ENCODE results near the gene SLC17A6. TPM values are rescaled to one million over a fixed set of nuclear protein-coding genes. Genes with fewer than 3 reads are reported as not detected.

The SLC17A6 gene
- total RNA-seq, 1 experiment from 2014 or later = not detected

- intact Hi-C loops (cut with micrococcal nuclease; ENCODE audit: unreplicated experiment) = no loop called here
- POLR2A ChIA-PET (ENCODE audit: unreplicated experiment) = no interaction called here
- Histone ChIP-seq H3K9me3 (ENCODE audit: insufficient read depth, low read depth) (no peaks in the 10 kb centered on the region), H2AFZ (no peak overlapping the region), H3K4me2 (no peak overlapping the region), H3F3A (ENCODE audit: insufficient read depth, low read depth) (no peaks in the 10 kb centered on the region), H3K9me2 (ENCODE audit: insufficient read depth) (no peaks in the 10 kb centered on the region; the same call in 1 of the 2 replicates), H3K27ac (no peak overlapping the region), H3K4me3 (no peak overlapping the region), H3K79me2 (ENCODE audit: low read depth) (no peaks in the 10 kb centered on the region), H3K4me1 (replicated peaks; ENCODE audit: insufficient read depth) (no peaks in the 10 kb centered on the region), H3K36me3 (ENCODE audit: low read depth) (no peaks in the 10 kb centered on the region), H4K20me1 (ENCODE audit: insufficient read depth) (no peaks in the 10 kb centered on the region), H3K27me3 (ENCODE audit: insufficient read depth, low read depth) (no peaks in the 10 kb centered on the region)
- no TSS peak for BruUV-seq (replicated peaks)
- DNase-seq = no peak
- TF ChIP-seq, protein P1, sequence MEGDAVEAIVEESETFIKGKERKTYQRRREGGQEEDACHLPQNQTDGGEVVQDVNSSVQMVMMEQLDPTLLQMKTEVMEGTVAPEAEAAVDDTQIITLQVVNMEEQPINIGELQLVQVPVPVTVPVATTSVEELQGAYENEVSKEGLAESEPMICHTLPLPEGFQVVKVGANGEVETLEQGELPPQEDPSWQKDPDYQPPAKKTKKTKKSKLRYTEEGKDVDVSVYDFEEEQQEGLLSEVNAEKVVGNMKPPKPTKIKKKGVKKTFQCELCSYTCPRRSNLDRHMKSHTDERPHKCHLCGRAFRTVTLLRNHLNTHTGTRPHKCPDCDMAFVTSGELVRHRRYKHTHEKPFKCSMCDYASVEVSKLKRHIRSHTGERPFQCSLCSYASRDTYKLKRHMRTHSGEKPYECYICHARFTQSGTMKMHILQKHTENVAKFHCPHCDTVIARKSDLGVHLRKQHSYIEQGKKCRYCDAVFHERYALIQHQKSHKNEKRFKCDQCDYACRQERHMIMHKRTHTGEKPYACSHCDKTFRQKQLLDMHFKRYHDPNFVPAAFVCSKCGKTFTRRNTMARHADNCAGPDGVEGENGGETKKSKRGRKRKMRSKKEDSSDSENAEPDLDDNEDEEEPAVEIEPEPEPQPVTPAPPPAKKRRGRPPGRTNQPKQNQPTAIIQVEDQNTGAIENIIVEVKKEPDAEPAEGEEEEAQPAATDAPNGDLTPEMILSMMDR (conservative IDR thresholded peaks at IDR 0.05) = no peak
- no peak for TF ChIP-seq EZH2 (IDR thresholded peaks at IDR 0.05; ENCODE audit: low read depth)
- CTCF ChIA-PET = interaction anchor here (0.6 kb wide), 1 partner anchor 445 kb away, joined by 5 read pairs; no protein-coding TSS in a partner anchor
Measured at GRCh38 chr11:22407267-22407666, 69.1 kb downstream of the SLC17A6 start.

DNA sequence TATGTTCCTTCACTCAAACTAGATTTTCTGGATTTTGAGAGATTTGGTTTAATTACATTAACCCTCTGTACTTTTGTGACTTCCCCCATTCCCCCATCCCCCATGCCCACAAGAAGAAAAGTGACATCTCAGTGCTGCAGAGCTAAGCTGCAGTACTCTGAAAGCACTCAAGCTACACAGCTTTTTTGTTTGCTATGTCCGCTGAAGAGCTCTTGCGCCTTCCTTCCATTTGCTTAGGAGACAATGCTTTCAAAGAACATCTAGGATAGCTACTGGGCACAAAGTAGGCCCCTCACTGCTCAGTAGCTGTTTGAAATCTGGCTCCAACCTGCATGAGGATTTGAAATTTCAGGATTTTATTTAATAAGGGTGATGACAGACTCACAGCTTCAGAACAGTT, 69.7 kb downstream of the SLC17A6 start:
- H3K4me3 ChIP-seq = no peak overlapping the region
- no peaks in the 10 kb centered on the region for H3F3A ChIP-seq (ENCODE audit: insufficient read depth, low read depth)
- H3K27ac ChIP-seq = no peak overlapping the region
- ChIA-PET CTCF (no interaction called here), POLR2A (ENCODE audit: unreplicated experiment) (no interaction called here)
- no peaks in the 10 kb centered on the region; the same call in 1 of the 2 replicates for H3K9me2 ChIP-seq (ENCODE audit: insufficient read depth)
- no peaks in the 10 kb centered on the region for H3K4me1 ChIP-seq (replicated peaks; ENCODE audit: insufficient read depth)
- H3K79me2 ChIP-seq (ENCODE audit: low read depth) = no peaks in the 10 kb centered on the region
- BruUV-seq (replicated peaks) = no TSS peak
- no peak for DNase-seq
- no peaks in the 10 kb centered on the region for H3K9me3 ChIP-seq (ENCODE audit: insufficient read depth, low read depth)
- H3K4me2 ChIP-seq = no peak overlapping the region
- H3K36me3 ChIP-seq (ENCODE audit: low read depth) = no peaks in the 10 kb centered on the region
- no peak overlapping the region for H2AFZ ChIP-seq
- TF ChIP-seq, protein P1 (conservative IDR thresholded peaks at IDR 0.05) = no peak
- TF ChIP-seq EZH2 (IDR thresholded peaks at IDR 0.05; ENCODE audit: low read depth) = no peak
- intact Hi-C loops (cut with micrococcal nuclease; ENCODE audit: unreplicated experiment) = no loop called here
- H4K20me1 ChIP-seq (ENCODE audit: insufficient read depth) = no peaks in the 10 kb centered on the region
- no peaks in the 10 kb centered on the region for H3K27me3 ChIP-seq (ENCODE audit: insufficient read depth, low read depth)

GRCh38 chr11:22415476-22415875, 77.3 kb downstream of the SLC17A6 start:
- Histone ChIP-seq H3K4me1 (replicated peaks; ENCODE audit: insufficient read depth) (no peaks in the 10 kb centered on the region), H2AFZ (no peak overlapping the region), H3K36me3 (ENCODE audit: low read depth) (no peaks in the 10 kb centered on the region), H3K9me2 (ENCODE audit: insufficient read depth) (no peaks in the 10 kb centered on the region; the same call in none of the 2 replicates), H3F3A (ENCODE audit: insufficient read depth, low read depth) (no peaks in the 10 kb centered on the region), H3K27me3 (ENCODE audit: insufficient read depth, low read depth) (no peaks in the 10 kb centered on the region), H3K79me2 (ENCODE audit: low read depth) (no peaks in the 10 kb centered on the region), H3K4me2 (no peak overlapping the region), H3K4me3 (no peak overlapping the region), H3K27ac (no peak overlapping the region), H3K9me3 (ENCODE audit: insufficient read depth, low read depth) (no peaks in the 10 kb centered on the region), H4K20me1 (ENCODE audit: insufficient read depth) (no peaks in the 10 kb centered on the region)
- DNase-seq = no peak
- CTCF ChIA-PET = no interaction called here
- no TSS peak for BruUV-seq (replicated peaks)
- intact Hi-C loops (cut with micrococcal nuclease; ENCODE audit: unreplicated experiment) = no loop called here
- no peak for TF ChIP-seq EZH2 (IDR thresholded peaks at IDR 0.05; ENCODE audit: low read depth)
- TF ChIP-seq, protein P1 (conservative IDR thresholded peaks at IDR 0.05) = no peak
- POLR2A ChIA-PET (ENCODE audit: unreplicated experiment) = no interaction called here

All from PC-9 (cell line).